T-helper 2 cell treated with Interferon-gamma antibody and Interleukin-4, amounts not matched to agents 100 ng/mL and 5 ng/mL, for 36 hours (primary cell): ENCODE data around the gene CASTOR1. TPM values are rescaled to one million over a fixed set of nuclear protein-coding genes. Genes with fewer than 3 reads are reported as not detected.

Experiments used
- intact Hi-C: fragments of 100-400 bp; cut with micrococcal nuclease; formaldehyde crosslinking; loops from one replicate; pipeline ENCODE4 v1.15.1; 2023
- total RNA-seq: library from RNA; stranded (reverse); gene quantifications from 2 replicates; pipeline ENCODE4 v1.2.3, GENCODE V29; 2022

Gene CASTOR1
- total RNA-seq, 1 donor from 2014 or later, result 23.2 TPM

DNA sequence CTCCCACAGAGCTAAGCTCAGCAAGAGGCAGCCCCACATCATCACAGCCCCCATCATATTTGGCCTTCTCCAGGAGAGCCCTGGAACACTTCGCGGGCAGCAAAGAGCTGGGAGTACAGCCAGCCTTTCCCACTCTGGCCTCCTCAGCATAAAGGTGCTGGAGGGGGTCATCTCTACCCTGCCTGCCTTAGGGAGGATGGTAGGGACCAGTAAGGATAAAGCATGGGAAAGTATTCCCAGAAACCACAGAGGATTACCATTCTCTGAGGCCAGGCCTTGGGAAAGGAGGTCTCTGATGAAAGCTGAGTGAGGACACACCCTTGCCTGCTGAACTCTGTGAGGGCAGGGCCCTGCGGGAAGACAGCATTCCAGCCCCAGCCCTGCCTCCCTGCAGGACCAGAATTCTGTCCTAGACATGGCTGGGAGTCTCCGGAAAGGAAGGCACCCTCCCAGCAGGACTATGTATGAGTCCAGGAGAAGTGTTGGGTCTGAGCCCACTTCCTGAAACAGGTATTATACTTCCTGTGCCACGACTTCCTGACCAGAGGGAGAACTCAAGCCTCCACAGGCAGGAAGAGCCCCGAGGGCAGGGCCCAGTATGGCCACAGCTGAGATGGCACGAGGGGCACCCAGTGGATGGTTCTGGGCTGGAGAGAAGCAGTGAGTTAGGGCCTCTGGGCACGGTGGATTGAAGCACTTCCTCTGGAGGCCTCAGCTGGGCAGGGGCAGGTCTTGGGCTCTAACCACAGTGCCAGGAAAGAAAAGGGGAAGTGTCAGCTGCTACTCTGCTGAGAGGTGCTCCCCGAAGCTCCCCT lies 12.9 kb upstream of the CASTOR1 start:
- intact Hi-C loops, result no loop called here

DNA sequence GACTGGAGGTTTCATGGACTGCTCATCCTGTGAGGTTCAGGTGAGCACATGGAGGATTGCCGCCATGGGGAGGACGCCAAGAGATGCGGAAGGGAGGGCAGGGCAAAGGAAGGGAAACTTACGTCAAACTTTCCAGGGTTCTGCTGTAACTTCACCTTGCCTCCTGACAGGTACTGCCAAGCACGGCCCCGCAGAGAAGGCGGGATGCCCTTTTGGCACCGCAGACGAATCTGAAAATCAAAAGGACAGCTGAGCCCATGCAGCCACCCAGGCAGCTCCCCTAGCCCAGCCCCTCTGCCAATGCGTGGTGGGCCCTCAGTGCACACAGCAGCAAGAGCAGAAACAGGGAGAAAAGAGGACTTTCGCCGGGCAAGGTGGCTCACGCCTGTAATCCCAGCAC lies 10.0 kb upstream of the CASTOR1 start:
- intact Hi-C loops, result no loop called here

DNA sequence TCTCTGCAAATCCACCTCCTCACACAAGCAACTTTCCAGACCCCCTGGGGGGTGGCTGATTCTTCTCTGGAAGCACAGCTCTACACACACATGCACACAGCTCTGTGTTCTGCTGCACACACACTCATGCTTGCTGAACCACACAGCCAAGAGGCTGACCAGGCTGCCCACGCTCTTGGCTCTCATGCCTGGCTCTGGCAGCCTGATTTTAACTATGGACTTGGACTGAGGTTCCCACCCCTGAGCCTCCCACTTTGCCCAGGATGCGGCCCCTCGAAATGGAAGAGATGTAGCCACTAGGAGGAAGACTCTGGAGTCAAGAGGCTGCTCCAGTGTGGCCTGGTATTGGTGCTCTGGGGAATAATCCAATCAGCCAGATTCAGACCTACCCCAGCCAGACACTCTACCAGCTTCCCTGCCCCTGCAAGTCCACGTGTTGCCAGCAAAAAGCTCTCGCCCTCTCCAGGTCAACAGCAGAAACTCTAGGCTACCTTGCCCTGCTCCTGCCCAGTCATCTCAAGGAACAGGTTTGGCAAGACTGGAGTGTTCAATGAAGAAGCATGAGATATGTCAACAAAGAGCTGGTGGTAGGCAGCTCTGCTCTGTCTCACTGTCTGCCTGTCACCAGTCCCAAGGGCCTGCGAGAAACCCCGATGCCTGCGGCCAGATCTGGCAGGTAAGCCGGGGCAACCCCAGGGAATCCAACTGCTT lies 8.8 kb upstream of the CASTOR1 start:
- intact Hi-C loops, result no loop called here

DNA sequence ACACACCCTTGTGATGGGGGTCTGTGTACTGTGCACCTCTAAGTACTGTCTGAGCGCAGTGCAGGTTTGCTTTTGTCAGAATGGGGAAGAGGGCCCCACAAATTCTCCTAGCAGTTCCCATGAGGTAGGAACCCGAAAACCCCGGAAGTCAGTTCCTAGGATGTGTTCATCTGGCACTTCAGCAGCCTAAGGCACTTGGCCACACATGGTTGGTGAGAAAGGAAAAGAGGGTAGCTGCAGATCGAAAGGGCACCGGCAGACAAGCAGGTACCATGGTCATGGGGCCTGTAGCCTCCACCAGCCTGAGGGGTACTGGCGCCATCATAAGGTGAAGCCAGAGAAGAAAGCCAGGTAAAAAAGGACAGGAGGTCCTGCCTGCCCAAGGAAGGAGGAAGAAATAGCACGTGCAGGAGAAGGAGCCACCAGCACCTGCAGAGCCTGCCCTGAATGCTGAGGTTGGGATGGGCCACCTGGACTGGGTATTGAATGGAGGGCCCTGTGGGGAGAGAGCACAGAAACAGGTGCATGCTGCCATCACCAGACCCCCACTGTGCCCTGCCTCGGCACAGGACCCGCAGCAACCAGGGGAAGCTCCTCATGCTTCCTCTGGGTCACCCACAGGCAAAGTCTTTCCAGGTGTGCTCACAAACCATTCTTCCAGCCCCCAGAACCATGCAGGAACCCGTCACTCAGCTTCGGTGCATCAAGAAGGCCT lies 8.1 kb upstream of the CASTOR1 start:
- intact Hi-C loops, result no loop called here

DNA sequence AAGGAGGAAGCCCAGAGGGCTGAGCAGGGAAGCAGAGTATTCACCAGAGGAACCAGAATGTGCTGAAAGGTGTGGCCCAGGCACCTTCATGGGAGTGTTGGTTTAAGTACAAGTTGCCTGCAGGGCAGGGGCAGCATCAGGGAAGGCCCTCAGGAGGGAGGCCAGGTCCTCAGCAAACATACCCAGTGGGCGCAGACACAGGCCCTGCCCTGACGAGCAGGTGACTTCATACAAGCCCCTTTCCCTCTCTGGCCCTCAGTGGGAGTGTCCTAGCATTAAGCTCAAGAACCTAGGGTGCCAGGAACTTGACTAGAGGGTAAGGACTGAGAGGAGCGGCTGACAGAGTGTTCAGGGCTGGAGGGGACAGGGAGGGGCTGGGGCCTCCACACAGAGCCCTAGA lies 7.5 kb upstream of the CASTOR1 start:
- intact Hi-C loops, result no loop called here

DNA sequence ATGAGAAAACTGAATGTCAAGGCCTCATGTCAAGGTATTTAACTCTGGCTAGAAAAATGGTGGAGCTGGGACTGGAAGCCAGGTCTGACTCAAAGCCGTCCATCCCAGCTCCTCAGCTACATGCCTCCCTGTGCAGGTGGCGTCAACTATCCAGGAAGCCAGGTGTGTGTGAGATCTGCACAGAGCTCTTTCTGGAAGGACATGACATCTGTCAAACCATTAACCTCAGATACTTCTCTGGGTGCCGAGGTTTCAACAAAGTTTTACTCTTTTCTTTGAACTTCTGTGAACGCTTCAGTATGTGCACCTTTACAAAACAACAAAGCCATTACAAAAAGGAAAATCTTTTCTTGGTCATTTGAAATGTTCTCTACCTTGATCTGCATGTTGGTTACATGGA lies 7.0 kb upstream of the CASTOR1 start:
- intact Hi-C loops, result no loop called here

DNA sequence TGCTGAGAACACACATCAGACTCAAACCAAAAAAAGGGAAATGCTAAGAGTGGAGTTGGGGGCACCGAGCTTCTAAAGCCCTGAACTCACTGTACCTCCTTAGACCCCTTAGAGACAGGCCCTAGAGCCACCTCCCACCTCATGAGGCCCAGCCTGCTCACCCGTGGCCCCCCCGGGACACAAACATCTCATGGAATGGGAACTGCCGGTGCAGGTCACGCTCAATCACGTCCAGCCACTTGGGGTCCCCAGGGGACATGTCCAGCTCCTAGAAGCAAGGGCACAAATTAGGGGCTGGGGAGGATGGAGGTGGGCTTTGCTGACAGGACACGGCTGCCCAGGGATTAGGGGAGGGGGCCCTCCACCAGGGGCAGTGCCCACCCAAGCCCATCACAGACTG lies 6.3 kb upstream of the CASTOR1 start:
- intact Hi-C loops, result no loop called here

DNA sequence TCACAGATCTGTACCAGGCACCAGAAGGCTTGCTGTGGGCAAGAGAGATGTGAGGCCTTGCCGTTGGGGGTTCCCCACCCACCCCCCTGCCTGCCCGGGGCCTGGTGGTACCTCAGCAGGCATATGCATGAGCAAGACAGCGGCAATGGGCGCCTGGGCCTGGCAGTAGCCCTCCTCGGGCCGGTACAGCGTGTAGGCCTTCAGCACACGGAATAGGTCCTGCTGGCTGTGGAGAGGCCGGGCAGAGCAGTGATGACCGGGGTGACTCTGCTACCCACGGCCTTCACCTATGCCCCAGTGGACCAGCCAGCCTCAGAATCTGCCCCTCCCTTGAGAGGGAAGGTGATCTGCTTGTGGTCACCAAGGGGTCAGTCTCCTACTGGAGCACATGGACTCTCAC lies 5.5 kb upstream of the CASTOR1 start:
- intact Hi-C loops, result no loop called here

DNA sequence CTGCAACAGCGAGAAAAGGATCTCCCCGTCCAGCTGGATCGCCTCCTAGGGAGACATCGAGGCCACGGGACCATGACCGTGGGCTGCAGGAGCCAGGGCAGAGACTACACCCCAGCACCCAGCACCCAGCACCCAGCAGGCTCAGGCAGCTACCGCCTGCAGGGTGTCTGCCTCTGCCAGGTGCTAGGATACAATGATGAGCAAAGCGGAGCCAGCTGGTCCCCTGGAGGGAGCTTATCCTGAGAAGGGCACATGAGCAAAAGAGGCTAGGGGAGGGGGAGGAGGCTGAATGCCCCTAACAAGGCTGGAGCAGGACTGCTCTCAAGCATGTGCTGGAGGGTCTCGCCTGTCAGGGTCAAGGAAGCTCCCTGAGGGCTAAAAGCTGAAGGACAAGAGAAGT lies 4.8 kb upstream of the CASTOR1 start:
- intact Hi-C loops, result no loop called here

DNA sequence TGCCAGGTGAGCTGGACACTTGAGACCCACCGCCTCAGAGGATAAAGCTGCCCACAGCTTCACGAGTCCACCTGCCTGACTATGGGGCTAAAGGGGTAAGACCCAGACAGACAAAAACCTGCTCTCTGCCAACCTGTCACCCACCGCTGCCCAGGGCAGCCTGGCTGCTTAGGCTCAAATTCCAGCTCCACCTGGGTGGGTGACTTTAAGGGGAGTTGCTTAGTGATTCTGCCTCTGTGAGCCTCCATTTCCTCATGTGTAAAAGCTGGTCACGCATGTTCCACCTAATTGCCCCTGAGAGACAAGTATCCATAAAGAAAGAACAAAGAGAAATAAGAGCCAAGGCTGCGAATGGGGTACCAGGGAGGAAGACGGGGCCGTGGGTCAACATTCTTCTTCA lies 3.7 kb upstream of the CASTOR1 start:
- intact Hi-C loops, result no loop called here

DNA sequence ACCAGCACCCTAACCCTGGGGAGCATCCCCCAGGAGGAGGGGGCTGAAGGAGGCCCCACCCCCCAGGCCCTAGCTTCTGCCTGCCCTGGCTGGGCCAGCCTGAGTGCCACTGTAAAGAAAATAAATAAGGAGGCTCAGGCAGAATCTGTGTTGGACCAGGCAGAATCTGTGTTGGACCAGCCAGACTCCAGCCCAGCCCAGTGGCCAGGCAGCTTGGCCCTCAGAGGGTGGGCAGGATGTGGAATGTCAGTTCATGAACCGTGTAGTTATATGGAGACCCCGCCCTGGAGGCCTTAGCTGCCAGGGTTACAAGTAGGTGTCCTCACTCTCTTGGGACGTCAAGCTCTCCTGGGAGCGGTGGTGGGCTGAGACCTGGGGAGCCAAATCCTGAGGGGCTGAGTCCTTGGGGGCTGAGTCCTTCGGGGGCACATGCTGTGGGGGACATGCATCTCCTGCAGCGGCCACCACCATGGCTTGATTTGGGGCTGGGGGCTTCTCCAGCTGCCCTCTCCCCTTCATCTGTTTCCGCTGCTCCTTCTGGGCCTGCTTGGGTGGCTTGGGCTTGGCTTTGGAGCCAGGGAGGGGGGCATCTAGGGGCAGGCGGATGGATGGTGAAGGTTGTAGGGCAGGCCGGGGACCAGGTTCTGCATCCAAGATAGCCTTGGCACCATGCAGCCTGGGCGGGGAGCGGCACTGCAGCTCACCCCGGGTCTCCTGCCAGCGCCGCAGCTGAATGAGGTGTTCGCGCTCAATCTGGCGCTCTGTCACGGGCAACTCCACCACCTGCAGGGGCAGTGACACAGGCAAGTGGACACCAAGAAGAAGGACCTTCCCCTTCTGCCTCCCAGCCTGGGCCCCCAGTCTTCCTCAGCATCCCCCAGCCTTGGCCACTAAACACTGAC lies 3.0 kb upstream of the CASTOR1 start:
- intact Hi-C loops, result no loop called here

DNA sequence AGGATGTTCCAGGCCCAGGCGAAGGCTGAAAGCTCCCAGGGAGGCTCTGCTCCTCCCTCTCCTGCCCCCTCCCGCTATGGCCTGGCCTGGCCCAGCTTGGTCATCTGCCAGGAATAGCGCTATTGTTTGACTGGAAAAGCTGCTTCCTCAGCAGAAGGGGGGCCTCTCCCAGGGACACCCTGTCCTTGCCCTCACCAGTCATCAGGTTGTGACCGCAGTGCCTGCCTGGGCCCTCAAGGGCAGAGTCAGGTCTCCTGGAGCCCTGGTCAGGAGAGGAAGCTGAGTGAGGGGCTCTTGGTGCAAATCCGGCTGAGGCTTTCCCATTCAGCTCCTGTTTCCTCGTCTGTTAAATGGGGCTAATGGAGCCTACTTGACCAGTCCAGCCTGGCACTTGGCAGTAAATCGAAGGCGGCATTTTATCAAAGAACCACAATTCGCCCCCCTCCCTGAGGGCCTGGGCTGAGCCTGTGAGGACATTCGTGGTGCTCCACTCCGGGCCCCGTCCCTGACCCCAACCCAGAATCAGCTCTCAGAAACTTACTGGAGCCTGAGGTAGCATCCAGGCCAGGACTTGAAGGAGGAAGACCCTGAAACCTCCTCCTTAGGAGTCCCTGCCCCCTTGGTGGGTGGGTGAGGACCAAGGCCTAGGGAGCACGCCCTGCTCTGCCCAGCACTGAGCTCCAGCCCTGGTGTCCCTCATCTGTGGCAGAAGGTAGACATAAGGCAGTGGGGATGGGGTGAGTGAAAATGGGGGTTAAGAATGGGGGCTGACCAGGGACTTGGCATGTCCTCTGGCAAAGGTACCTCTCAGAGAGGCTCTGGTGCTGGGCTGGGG lies 2.0 kb upstream of the CASTOR1 start:
- intact Hi-C loops, result no loop called here

DNA sequence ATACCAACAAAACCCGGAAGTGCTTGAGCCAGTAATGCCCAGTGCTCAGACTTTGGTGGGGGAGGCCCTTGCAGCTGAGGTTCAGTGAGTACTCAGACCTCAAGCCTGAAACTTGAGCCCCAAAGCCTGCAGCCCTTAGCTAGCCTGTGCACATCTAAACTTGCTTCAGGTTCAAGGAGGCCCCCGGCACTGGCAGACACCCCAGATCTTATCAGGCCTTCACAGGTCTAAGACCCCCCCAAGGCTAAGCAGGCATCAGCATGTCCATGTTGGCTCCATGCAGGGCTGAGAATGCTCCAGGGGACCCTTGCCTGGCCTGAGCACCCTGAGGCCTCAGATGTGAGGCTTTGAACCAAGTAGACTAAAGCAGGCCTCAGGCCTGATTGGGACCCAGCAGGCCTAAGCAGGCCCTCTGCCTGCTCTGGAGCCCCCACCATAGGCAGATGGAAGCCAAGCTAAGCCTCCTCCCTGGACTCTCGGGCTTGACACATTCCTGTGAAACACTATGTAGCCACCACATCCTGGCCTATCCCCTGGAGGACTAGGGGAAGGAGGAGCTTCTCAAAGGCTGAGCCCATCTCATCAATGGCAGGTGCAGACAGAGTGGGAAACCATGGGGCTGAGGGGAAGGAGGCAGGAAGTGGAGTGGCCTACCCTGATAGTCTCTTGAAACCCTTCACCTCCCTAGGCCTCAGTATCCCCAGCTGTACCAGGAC lies 1.2 kb upstream of the CASTOR1 start:
- intact Hi-C loops, result no loop called here

DNA sequence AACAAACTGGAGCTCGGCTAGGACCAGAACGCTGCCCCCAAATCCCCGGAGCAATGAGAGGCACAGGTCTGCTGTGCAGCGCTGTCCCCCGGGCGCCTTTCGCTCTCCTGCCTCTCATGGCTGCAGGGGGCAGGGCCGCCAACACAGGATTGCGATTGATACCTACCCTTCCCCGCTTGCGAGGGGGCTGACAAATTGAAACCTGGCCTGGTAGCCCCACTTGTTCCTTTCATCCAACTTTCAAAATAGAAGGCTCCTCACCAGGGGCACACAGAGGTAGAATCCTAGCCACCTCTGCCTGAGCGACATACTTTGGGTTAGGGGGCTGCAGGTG lies 642 bp upstream of the CASTOR1 start:
- intact Hi-C loops, result loop anchor here (1.0 to 2.0 kb wide), 5 partner anchors 16 to 1003 kb away; partner anchors contain the start of genes PIK3IP1 and SF3A1

DNA sequence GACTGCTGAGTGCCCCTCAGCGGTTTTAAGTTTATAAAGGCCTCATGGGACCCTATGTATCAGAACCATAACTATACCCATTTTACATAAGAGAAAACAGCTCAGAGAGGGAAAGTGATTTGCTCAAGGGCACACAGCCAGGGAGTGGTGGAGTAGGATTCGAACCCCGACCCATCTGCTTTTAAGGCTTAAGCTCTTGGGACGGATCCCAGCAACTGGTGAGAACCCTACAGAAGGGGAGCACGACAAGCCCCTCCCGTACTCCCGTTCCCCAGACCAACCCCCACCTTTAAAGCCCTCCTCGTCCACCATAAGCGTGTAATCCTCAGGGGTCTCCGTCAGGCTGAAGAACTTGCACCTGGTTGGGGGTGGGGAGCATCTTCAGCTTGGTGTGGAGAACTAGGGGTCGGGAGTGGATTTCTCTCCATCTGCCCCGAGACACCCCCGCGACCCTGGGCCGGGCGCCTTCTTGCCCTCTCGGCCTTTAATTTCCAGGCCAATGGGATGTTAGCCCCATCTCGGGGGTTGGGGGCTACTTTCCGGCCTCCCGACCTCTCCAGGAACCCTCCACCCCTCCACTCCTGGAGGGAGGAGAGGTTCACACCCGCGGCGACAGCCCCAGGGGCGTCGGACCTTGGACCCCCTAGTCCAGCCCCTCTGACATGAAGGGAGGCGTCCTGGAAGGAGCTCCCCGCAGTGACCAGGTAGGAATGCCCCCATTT lies 725 bp downstream of the CASTOR1 start:
- intact Hi-C loops, result loop anchor here (1.0 to 2.0 kb wide), 5 partner anchors 18 to 1004 kb away; partner anchors contain the start of genes PIK3IP1 and SF3A1

DNA sequence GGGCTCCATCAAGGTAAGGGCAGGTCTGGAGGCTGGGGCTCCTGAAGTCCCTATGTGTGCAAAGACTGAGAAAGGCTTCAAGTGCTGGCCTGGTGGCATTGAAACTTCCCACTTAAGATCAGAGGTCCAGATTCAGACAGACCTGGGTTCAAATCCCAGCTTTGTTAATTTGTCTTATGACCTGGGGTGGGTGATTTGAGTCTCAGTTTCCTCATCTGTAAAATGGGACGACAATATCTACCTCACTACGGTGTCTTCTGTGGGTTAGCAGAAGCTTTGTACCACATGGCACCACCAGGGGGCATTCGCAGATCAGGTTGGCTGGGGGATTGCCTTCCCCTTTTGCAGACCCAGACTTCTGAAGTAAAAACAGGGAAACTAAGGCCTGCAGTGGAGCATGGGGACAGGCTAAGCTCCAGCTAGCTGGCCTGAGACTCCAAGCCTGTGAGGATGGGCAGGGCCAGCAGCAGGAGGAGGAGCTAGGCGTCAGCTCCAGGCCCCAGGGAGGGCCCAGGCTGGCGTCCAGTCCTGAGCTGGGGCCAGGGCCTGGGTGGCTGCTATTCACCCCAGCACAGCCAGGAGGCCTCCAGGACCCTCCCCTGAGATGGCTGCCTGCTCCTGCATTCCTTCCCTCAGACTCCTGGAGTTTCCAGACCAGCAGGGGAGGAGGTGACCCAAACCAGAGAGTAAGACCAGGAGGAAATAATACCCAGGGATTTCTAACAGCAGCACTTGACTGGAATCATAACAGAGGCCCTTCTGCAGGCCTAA lies 1.5 kb downstream of the CASTOR1 start:
- intact Hi-C loops, result loop anchor here (1.0 to 2.0 kb wide), 4 partner anchors 21 to 1005 kb away; partner anchors contain the start of genes PIK3IP1 and RNF215

DNA sequence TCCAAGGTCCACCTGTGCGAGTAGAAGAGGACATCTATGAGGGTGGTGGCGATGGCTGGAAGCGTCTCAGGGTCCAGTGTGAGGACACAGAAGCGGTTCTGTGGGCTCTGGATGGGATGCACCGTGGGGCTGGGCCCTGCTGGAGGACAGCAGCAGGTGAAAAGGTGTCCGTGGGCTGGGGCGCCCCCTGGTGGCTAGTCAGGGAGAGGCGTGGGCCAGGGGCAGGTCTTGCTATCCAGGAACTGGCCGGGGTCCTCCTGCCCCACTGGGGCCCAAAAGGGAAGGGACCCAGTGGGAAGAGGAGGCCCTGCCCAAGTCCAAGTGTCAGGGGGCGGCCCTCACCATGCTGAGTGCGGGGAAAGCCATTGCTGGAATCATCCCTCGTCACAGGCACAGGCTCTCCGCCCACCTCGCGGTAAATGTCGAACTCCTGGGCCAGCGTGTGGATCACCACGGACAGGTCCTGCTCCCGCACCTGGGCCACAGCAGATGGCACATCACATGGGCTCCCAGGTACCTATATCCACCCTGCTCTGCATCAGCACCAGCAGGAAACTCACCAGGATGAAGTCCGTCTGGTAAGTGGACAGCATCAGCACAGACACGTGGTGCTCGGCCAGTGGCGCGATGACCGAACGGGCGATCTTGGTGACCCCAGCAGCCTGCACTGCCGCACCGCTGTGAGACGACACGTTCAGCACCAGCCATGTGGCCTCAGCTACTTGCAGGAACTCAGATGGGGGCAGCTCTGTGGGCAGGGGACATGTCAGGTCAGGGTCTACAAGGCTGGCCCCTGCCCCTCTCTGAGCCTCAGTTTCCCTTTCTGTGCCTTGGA lies 2.3 kb downstream of the CASTOR1 start:
- intact Hi-C loops, result loop anchor here (1.0 kb wide), 3 partner anchors 20 to 198 kb away; partner anchors contain the start of gene RNF215
